GM23338 (cell line): Measurements from ENCODE around the gene CD1D. TPM values are rescaled to one million over a fixed set of nuclear protein-coding genes. Genes with fewer than 3 reads are reported as not detected.

Source experiments
- ATAC-seq: fragments of 200-7000 bp; cut with Tn5 transposase; 3 replicates; pipeline ENCODE4 v1.9.1; 2020
- DNase-seq: peaks from one replicate; pipeline ENCODE4 v3.0.0-alpha.2; 2015; ENCODE audit warnings: low spot score
- H2AFZ ChIP-seq: fragments of 200-600 bp; sonication (generic); 2 replicates; pipeline ENCODE4 v1.8.0; 2016; ENCODE audit warnings: antibody characterized with exemption, mild to moderate bottlenecking, moderate library complexity
- H3F3A ChIP-seq: fragments of 200-600 bp; sonication (generic); replicated peaks from 2 replicates; pipeline ENCODE4 v1.8.0; 2017; ENCODE audit warnings: antibody characterized with exemption, mixed run types, low read depth
- H3K27ac ChIP-seq: fragments of 200-600 bp; sonication (generic); 2 replicates; pipeline ENCODE4 v1.6.1; 2016; ENCODE audit warnings: low read depth
- H3K27me3 ChIP-seq: fragments of 200-600 bp; sonication (generic); 2 replicates; pipeline ENCODE4 v1.8.0; 2016; ENCODE audit warnings: mild to moderate bottlenecking, mixed run types, moderate library complexity; ENCODE audit not compliant: insufficient read depth
- H3K36me3 ChIP-seq: fragments of 200-600 bp; sonication (generic); 2 replicates; pipeline ENCODE4 v1.8.0; 2016; ENCODE audit warnings: mild to moderate bottlenecking; ENCODE audit not compliant: insufficient read depth
- H3K4me1 ChIP-seq: fragments of 200-600 bp; sonication (generic); 2 replicates; pipeline ENCODE4 v1.8.0; 2016; ENCODE audit warnings: mild to moderate bottlenecking, moderate library complexity; ENCODE audit not compliant: insufficient read depth
- H3K4me2 ChIP-seq: fragments of 200-600 bp; sonication (generic); 2 replicates; pipeline ENCODE4 v1.7.1; 2017; ENCODE audit warnings: mixed run types
- H3K4me3 ChIP-seq: fragments of 200-600 bp; sonication (generic); 2 replicates; pipeline ENCODE4 v1.6.1; 2016; ENCODE audit warnings: mixed run types
- H3K79me2 ChIP-seq: fragments of 200-600 bp; sonication (generic); replicated peaks from 2 replicates; pipeline ENCODE4 v1.8.0; 2017; ENCODE audit warnings: mild to moderate bottlenecking; ENCODE audit not compliant: insufficient read depth
- H3K9me2 ChIP-seq: fragments of 200-600 bp; sonication (generic); 2 replicates; pipeline ENCODE4 v1.8.0; 2017; ENCODE audit not compliant: insufficient read depth
- H4K20me1 ChIP-seq: fragments of 200-600 bp; sonication (generic); replicated peaks from 2 replicates; pipeline ENCODE4 v1.8.0; 2017; ENCODE audit warnings: mild to moderate bottlenecking; ENCODE audit not compliant: insufficient read depth
- H3K27ac Mint-ChIP-seq: 2 replicates; pipeline ENCODE4 v1.8.0; 2020; ENCODE audit warnings: inconsistent platforms, mild to moderate bottlenecking, moderate library complexity, mixed read lengths
- H3K27me3 Mint-ChIP-seq: 3 replicates; pipeline ENCODE4 v1.8.0; 2022; ENCODE audit warnings: low read depth, mild to moderate bottlenecking, moderate library complexity, mixed read lengths, inconsistent platforms; ENCODE audit not compliant: insufficient read depth, poor library complexity
- H3K36me3 Mint-ChIP-seq: 3 replicates; pipeline ENCODE4 v1.8.0; 2021; ENCODE audit warnings: low read depth, mild to moderate bottlenecking, inconsistent platforms, moderate library complexity, mixed read lengths
- H3K4me1 Mint-ChIP-seq: 3 replicates; pipeline ENCODE4 v1.8.0; 2020; ENCODE audit warnings: mild to moderate bottlenecking, inconsistent platforms, mixed read lengths
- H3K4me3 Mint-ChIP-seq: 3 replicates; pipeline ENCODE4 v1.8.0; 2021; ENCODE audit warnings: moderate library complexity, mild to moderate bottlenecking, inconsistent platforms, mixed read lengths
- H3K9me3 Mint-ChIP-seq: 3 replicates; pipeline ENCODE4 v1.8.0; 2020; ENCODE audit warnings: moderate library complexity, mild to moderate bottlenecking, inconsistent platforms, mixed read lengths
- CREB1 ChIP-seq: fragments of 250-450 bp; sonication (Bioruptor Pico); IDR thresholded peaks from 2 replicates; pipeline ENCODE4 v1.5.0; 2020; ENCODE audit warnings: low read depth, mild to moderate bottlenecking, moderate library complexity
- EZH2phosphoT487 ChIP-seq: fragments of 200-600 bp; sonication (generic); IDR thresholded peaks from one replicate; pipeline ENCODE4 v1.8.1; 2018; ENCODE audit warnings: antibody characterized with exemption; ENCODE audit not compliant: unreplicated experiment
- JUNB ChIP-seq: IDR thresholded peaks from one replicate; pipeline ENCODE4 v1.6.1; 2016; ENCODE audit warnings: antibody characterized with exemption; ENCODE audit not compliant: unreplicated experiment
- NANOG ChIP-seq: IDR thresholded peaks from 2 replicates; pipeline ENCODE4 v1.6.1; 2016; ENCODE audit warnings: antibody characterized with exemption, borderline replicate concordance
- POLR2AphosphoS5 ChIP-seq: IDR thresholded peaks from 2 replicates; pipeline ENCODE4 v1.6.1; 2016; ENCODE audit warnings: antibody characterized with exemption, low read depth
- STAT1 ChIP-seq: IDR thresholded peaks from one replicate; pipeline ENCODE4 v1.6.1; 2016; ENCODE audit warnings: antibody characterized with exemption; ENCODE audit not compliant: unreplicated experiment
- ZNF114 ChIP-seq: fragments of 250-450 bp; sonication (Bioruptor Pico); IDR thresholded peaks from 2 replicates; pipeline ENCODE4 v1.5.0; 2020; ENCODE audit warnings: mild to moderate bottlenecking, moderate library complexity
- ZNF331 ChIP-seq: fragments of 250-450 bp; sonication (Bioruptor Pico); IDR thresholded peaks from 2 replicates; pipeline ENCODE4 v1.5.0; 2020; ENCODE audit warnings: low read depth, mild to moderate bottlenecking, moderate library complexity
- polyA plus RNA-seq: library from polyadenylated mRNA; unstranded; fragments of >200 nt; fragmentation: Nextera tagmentation; extraction: Ambion mirVana; gene quantifications from 2 replicates; pipeline ENCODE4 v1.2.1, GENCODE V29; 2016
- total RNA-seq: library from RNA; depleted of rRNA; stranded (reverse); fragments of >200 nt; shearing (Covaris generic); gene quantifications from 2 replicates; pipeline ENCODE4 v1.2.3, GENCODE V29; 2014
- TF ChIP-seq, protein P1 (sequence below), 2 experiments: fragments of 200-600 bp in 1 of 2; sonication (generic) in 1 of 2; conservative IDR thresholded peaks; 2 replicates each; pipeline versions ENCODE4 v1.5.1 to v1.6.1; 2016 to 2017; ENCODE audit warnings: antibody characterized with exemption in 2 of 2, low read depth in 2 of 2, mild to moderate bottlenecking in 2 of 2, moderate library complexity in 1 of 2
- TF ChIP-seq, protein P2 (sequence below): IDR thresholded peaks from one replicate; pipeline ENCODE4 v1.6.1; 2018; ENCODE audit warnings: antibody characterized with exemption; ENCODE audit not compliant: unreplicated experiment
- TF ChIP-seq, protein P3 (sequence below): fragments of 250-450 bp; sonication (Bioruptor Pico); IDR thresholded peaks from 2 replicates; pipeline ENCODE4 v1.5.0; 2020; ENCODE audit warnings: mild to moderate bottlenecking, moderate library complexity

Gene CD1D
- total and polyA plus RNA-seq, 2 experiments from 2014 or later = 1.5 to 2.7 TPM

DNA sequence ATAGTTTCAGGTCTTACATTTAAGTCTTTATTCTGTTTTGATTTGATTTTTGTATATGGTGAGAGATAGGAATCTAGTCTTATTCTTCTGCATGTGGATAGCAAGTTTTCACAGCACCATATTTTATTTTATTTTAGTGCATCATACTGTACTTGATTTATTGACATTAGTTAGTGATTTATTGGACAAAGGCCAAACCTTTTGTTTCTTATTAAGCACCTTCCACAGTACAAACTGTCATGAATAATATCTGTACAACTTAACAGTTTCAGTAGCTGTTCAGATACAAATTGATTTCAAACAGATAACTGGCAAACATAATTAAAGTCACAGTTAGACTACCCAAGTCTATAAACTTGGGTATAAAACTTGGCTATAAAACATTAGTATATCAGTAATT, 15.8 kb downstream of the CD1D start:
- Histone ChIP-seq H4K20me1 (no peaks in the 10 kb centered on the region), H3K4me3 (no peak overlapping the region), H3K27ac (no peak overlapping the region), H3K4me1 (peaks cover 18% of the 10 kb centered on the region), H3K9me2 (no peaks in the 10 kb centered on the region), H3K27me3 (no peaks in the 10 kb centered on the region), H3F3A (no peaks in the 10 kb centered on the region), H3K79me2 (no peaks in the 10 kb centered on the region), H3K4me2 (no peak overlapping the region), H3K36me3 (no peaks in the 10 kb centered on the region), H2AFZ (no peak overlapping the region)
- Mint-ChIP-seq H3K27me3 (no peaks in the 10 kb centered on the region), H3K36me3 (no peaks in the 10 kb centered on the region), H3K9me3 (no peaks in the 10 kb centered on the region), H3K4me3 (no peak overlapping the region), H3K4me1 (peaks cover 42% of the 10 kb centered on the region), H3K27ac (no peak overlapping the region)
- TF ChIP-seq NANOG (no peak), ZNF114 (CRISPR knock-in tag) (no peak), CREB1 (CRISPR knock-in tag) (no peak), JUNB (no peak), ZNF331 (no peak), STAT1 (no peak)
- TF ChIP-seq, protein P1, sequence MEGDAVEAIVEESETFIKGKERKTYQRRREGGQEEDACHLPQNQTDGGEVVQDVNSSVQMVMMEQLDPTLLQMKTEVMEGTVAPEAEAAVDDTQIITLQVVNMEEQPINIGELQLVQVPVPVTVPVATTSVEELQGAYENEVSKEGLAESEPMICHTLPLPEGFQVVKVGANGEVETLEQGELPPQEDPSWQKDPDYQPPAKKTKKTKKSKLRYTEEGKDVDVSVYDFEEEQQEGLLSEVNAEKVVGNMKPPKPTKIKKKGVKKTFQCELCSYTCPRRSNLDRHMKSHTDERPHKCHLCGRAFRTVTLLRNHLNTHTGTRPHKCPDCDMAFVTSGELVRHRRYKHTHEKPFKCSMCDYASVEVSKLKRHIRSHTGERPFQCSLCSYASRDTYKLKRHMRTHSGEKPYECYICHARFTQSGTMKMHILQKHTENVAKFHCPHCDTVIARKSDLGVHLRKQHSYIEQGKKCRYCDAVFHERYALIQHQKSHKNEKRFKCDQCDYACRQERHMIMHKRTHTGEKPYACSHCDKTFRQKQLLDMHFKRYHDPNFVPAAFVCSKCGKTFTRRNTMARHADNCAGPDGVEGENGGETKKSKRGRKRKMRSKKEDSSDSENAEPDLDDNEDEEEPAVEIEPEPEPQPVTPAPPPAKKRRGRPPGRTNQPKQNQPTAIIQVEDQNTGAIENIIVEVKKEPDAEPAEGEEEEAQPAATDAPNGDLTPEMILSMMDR (conservative IDR thresholded peaks at IDR 0.05; ENCODE audit: low read depth in 2 of 2) = no peak
- ATAC-seq (no peak), DNase-seq (no peak)

DNA sequence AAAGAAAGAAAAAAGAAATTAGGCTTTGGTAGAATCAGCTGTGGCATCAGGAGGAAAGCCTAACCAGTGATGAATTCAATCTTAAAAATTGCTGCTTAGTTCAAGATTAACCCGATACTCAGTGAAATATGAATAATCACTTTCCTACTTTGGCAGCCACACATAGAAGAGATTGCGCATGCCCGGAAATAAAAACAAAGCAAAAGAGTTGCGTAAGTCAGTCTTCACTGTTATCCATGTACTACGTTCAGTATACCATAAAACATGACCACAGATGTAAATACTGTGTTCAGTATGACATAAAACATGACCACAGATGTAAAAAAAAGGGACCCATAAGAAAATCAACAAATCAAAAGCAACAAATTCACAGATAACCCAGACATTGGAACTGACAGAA, 19.2 kb downstream of the CD1D start:
- Histone ChIP-seq H3K4me2 (no peak overlapping the region), H2AFZ (no peak overlapping the region), H4K20me1 (no peaks in the 10 kb centered on the region), H3K79me2 (no peaks in the 10 kb centered on the region), H3K27ac (no peak overlapping the region), H3K9me2 (no peaks in the 10 kb centered on the region), H3K4me1 (peaks cover 7% of the 10 kb centered on the region; the same call in 1 of the 2 replicates), H3K4me3 (no peak overlapping the region), H3F3A (no peaks in the 10 kb centered on the region), H3K27me3 (no peaks in the 10 kb centered on the region), H3K36me3 (no peaks in the 10 kb centered on the region)
- Mint-ChIP-seq H3K27ac (no peak overlapping the region), H3K4me1 (peaks cover 39% of the 10 kb centered on the region), H3K36me3 (no peaks in the 10 kb centered on the region), H3K9me3 (no peaks in the 10 kb centered on the region), H3K4me3 (no peak overlapping the region), H3K27me3 (no peaks in the 10 kb centered on the region)
- ATAC-seq (no peak), DNase-seq (no peak)
- TF ChIP-seq, protein P2, sequence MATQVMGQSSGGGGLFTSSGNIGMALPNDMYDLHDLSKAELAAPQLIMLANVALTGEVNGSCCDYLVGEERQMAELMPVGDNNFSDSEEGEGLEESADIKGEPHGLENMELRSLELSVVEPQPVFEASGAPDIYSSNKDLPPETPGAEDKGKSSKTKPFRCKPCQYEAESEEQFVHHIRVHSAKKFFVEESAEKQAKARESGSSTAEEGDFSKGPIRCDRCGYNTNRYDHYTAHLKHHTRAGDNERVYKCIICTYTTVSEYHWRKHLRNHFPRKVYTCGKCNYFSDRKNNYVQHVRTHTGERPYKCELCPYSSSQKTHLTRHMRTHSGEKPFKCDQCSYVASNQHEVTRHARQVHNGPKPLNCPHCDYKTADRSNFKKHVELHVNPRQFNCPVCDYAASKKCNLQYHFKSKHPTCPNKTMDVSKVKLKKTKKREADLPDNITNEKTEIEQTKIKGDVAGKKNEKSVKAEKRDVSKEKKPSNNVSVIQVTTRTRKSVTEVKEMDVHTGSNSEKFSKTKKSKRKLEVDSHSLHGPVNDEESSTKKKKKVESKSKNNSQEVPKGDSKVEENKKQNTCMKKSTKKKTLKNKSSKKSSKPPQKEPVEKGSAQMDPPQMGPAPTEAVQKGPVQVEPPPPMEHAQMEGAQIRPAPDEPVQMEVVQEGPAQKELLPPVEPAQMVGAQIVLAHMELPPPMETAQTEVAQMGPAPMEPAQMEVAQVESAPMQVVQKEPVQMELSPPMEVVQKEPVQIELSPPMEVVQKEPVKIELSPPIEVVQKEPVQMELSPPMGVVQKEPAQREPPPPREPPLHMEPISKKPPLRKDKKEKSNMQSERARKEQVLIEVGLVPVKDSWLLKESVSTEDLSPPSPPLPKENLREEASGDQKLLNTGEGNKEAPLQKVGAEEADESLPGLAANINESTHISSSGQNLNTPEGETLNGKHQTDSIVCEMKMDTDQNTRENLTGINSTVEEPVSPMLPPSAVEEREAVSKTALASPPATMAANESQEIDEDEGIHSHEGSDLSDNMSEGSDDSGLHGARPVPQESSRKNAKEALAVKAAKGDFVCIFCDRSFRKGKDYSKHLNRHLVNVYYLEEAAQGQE = no peak
- TF ChIP-seq CREB1 (CRISPR knock-in tag) (no peak), POLR2AphosphoS5 (no peak), NANOG (no peak), EZH2phosphoT487 (no peak), ZNF114 (CRISPR knock-in tag) (no peak), STAT1 (no peak), JUNB (no peak), ZNF331 (no peak)
- TF ChIP-seq, protein P3, sequence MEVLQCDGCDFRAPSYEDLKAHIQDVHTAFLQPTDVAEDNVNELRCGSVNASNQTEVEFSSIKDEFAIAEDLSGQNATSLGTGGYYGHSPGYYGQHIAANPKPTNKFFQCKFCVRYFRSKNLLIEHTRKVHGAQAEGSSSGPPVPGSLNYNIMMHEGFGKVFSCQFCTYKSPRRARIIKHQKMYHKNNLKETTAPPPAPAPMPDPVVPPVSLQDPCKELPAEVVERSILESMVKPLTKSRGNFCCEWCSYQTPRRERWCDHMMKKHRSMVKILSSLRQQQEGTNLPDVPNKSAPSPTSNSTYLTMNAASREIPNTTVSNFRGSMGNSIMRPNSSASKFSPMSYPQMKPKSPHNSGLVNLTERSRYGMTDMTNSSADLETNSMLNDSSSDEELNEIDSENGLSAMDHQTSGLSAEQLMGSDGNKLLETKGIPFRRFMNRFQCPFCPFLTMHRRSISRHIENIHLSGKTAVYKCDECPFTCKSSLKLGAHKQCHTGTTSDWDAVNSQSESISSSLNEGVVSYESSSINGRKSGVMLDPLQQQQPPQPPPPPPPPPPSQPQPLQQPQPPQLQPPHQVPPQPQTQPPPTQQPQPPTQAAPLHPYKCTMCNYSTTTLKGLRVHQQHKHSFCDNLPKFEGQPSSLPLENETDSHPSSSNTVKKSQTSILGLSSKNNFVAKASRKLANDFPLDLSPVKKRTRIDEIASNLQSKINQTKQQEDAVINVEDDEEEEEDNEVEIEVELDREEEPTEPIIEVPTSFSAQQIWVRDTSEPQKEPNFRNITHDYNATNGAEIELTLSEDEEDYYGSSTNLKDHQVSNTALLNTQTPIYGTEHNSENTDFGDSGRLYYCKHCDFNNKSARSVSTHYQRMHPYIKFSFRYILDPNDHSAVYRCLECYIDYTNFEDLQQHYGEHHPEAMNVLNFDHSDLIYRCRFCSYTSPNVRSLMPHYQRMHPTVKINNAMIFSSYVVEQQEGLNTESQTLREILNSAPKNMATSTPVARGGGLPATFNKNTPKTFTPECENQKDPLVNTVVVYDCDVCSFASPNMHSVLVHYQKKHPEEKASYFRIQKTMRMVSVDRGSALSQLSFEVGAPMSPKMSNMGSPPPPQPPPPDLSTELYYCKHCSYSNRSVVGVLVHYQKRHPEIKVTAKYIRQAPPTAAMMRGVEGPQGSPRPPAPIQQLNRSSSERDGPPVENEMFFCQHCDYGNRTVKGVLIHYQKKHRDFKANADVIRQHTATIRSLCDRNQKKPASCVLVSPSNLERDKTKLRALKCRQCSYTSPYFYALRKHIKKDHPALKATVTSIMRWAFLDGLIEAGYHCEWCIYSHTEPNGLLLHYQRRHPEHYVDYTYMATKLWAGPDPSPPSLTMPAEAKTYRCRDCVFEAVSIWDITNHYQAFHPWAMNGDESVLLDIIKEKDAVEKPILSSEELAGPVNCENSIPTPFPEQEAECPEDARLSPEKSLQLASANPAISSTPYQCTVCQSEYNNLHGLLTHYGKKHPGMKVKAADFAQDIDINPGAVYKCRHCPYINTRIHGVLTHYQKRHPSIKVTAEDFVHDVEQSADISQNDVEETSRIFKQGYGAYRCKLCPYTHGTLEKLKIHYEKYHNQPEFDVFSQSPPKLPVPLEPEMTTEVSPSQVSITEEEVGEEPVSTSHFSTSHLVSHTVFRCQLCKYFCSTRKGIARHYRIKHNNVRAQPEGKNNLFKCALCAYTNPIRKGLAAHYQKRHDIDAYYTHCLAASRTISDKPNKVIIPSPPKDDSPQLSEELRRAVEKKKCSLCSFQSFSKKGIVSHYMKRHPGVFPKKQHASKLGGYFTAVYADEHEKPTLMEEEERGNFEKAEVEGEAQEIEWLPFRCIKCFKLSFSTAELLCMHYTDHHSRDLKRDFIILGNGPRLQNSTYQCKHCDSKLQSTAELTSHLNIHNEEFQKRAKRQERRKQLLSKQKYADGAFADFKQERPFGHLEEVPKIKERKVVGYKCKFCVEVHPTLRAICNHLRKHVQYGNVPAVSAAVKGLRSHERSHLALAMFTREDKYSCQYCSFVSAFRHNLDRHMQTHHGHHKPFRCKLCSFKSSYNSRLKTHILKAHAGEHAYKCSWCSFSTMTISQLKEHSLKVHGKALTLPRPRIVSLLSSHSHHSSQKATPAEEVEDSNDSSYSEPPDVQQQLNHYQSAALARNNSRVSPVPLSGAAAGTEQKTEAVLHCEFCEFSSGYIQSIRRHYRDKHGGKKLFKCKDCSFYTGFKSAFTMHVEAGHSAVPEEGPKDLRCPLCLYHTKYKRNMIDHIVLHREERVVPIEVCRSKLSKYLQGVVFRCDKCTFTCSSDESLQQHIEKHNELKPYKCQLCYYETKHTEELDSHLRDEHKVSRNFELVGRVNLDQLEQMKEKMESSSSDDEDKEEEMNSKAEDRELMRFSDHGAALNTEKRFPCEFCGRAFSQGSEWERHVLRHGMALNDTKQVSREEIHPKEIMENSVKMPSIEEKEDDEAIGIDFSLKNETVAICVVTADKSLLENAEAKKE = no peak
